Nephron (organoid): ENCODE data around the gene ZNF500.

Source experiments
- H3K27ac Mint-ChIP-seq, 3 experiments: 2 replicates each; pipeline ENCODE4 v1.8.0; 2020; ENCODE audit warnings: mixed read lengths in 3 of 3, mild to moderate bottlenecking in 2 of 3, moderate library complexity in 1 of 3
- H3K27me3 Mint-ChIP-seq: 2 replicates; pipeline ENCODE4 v1.8.0; 2021; ENCODE audit warnings: low read depth, mild to moderate bottlenecking, moderate library complexity, mixed read lengths
- H3K36me3 Mint-ChIP-seq: 2 replicates; pipeline ENCODE4 v1.8.0; 2020; ENCODE audit warnings: low read depth, mixed read lengths
- H3K4me1 Mint-ChIP-seq: 2 replicates; pipeline ENCODE4 v1.8.0; 2020; ENCODE audit warnings: mixed read lengths
- H3K4me3 Mint-ChIP-seq, 3 experiments: 2 replicates each; pipeline ENCODE4 v1.8.0; 2020; ENCODE audit warnings: mild to moderate bottlenecking in 3 of 3, mixed read lengths in 3 of 3, moderate library complexity in 2 of 3
- H3K9me3 Mint-ChIP-seq: 2 replicates; pipeline ENCODE4 v1.8.0; 2020; ENCODE audit warnings: mixed read lengths
- TF ChIP-seq, protein P1 (sequence below), 3 experiments: fragments of 200-600 bp; sonication (generic); IDR thresholded peaks; one replicate each; pipeline ENCODE4 v1.5.0; 2021; ENCODE audit warnings: antibody characterized with exemption in 3 of 3; ENCODE audit not compliant: unreplicated experiment in 3 of 3

Gene ZNF500

GRCh38 chr16:4752351-4753100 is 14.4 kb downstream of the ZNF500 start:
- Mint-ChIP-seq H3K27me3 (no peaks in the 10 kb centered on the region), H3K4me3 (no peak overlapping the region), H3K27ac (no peak overlapping the region), H3K9me3 (no peaks in the 10 kb centered on the region), H3K36me3 (peaks cover 54% of the 10 kb centered on the region), H3K4me1 (peaks cover 7% of the 10 kb centered on the region)
- TF ChIP-seq, protein P1, sequence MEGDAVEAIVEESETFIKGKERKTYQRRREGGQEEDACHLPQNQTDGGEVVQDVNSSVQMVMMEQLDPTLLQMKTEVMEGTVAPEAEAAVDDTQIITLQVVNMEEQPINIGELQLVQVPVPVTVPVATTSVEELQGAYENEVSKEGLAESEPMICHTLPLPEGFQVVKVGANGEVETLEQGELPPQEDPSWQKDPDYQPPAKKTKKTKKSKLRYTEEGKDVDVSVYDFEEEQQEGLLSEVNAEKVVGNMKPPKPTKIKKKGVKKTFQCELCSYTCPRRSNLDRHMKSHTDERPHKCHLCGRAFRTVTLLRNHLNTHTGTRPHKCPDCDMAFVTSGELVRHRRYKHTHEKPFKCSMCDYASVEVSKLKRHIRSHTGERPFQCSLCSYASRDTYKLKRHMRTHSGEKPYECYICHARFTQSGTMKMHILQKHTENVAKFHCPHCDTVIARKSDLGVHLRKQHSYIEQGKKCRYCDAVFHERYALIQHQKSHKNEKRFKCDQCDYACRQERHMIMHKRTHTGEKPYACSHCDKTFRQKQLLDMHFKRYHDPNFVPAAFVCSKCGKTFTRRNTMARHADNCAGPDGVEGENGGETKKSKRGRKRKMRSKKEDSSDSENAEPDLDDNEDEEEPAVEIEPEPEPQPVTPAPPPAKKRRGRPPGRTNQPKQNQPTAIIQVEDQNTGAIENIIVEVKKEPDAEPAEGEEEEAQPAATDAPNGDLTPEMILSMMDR (IDR thresholded peaks at IDR 0.05; ENCODE audit: unreplicated experiment in 3 of 3), result no peak

DNA sequence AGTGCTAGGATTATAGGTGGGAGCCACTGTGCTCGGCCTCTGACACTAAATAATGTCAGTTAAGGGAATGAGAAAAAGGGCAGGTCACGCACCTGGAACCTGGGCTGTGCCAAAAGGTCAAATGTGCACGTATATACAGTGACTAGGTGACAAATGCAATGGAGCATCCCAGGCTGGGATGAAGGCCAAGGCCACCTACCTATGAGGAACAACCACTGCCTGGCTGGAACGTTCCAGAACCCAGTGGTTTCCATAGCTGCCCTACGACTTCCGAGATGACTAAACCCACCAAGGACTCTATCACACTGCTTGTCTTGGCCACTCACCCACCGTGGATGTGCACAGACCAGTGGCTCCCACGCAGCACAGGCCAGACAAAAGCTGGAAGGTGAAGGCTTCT is 16.1 kb downstream of the ZNF500 start:
- Mint-ChIP-seq H3K4me1 (peaks cover 16% of the 10 kb centered on the region), H3K27me3 (no peaks in the 10 kb centered on the region), H3K9me3 (no peaks in the 10 kb centered on the region), H3K36me3 (peaks cover 42% of the 10 kb centered on the region), H3K27ac (no peak overlapping the region), H3K4me3 (no peak overlapping the region)
- TF ChIP-seq, protein P1 (IDR thresholded peaks at IDR 0.05; ENCODE audit: unreplicated experiment in 3 of 3), result no peak

DNA sequence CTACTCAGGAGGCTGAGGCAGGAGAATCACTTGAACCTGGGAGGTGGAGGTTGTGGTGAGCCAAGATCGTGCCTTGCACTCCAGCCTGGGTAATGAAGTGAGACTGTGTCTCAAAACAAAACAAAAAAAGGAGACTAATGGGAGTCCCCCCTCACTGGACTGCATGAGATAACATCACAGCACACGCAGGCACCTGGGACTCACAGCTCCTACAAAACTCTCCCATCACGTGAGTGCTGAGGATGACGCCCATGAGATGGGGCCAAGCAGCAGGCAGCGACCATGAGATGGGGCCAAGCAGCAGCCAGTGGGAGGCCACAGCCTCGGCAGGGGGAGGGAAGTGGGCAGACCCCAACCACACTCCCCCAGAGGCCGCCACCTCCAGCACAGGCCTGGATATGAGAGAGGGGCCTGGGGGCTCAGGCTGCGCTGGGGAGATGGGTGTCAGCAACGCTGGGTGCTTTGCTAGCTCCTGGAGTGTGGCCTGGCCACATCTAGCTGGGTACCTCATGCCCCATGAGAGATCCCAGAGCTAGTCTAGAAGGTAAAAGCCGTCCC is 17.2 kb downstream of the ZNF500 start:
- TF ChIP-seq, protein P1 (IDR thresholded peaks at IDR 0.05; ENCODE audit: unreplicated experiment in 3 of 3), result no peak
- no peak overlapping the region for H3K4me3 Mint-ChIP-seq
- H3K27me3 Mint-ChIP-seq, result no peaks in the 10 kb centered on the region
- H3K9me3 Mint-ChIP-seq, result no peaks in the 10 kb centered on the region
- H3K36me3 Mint-ChIP-seq, result peaks cover 30% of the 10 kb centered on the region
- no peak overlapping the region for H3K27ac Mint-ChIP-seq
- peaks cover 16% of the 10 kb centered on the region for H3K4me1 Mint-ChIP-seq

DNA sequence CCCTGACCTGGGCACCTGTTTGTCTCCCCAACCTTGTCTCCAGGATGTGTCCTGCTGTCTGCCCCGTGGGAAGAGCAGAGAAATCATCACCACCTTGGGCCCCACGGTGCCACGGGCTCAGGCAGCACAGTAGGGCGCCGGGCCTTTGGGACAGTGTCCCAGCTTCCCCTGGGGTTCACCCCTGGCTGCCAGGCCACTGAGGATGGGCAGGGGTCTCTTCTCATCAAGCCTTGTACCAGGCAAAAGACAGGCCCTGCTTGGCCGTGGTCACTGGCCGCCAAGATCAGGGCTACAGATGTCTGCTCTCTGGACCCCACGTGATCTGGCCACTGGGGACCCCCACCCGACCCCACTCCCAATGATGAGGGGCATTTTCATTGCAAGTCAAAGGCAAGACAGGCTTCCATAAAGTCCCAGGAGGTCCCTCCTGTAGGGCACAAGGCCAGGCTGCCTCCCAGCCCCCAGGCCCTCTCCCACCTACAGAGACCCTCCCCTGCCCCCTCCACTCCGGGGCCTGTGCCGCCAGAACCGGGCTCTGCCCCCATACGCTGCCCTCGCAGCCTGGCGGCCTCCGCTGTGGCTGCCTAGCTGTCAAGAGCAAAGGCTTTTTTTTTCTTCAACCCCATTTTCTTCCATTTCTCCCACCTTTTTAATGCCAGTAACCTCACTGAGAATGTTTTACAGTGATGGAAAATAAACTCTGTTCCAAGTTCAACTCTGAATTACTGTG is 18.1 kb downstream of the ZNF500 start:
- H3K9me3 Mint-ChIP-seq, result no peaks in the 10 kb centered on the region
- H3K36me3 Mint-ChIP-seq, result peaks cover 25% of the 10 kb centered on the region
- H3K27ac Mint-ChIP-seq, result peak overlapping the region in 1 of 3 experiments; percentile 38
- H3K27me3 Mint-ChIP-seq, result no peaks in the 10 kb centered on the region
- TF ChIP-seq, protein P1 (IDR thresholded peaks at IDR 0.05; ENCODE audit: unreplicated experiment in 3 of 3), result no peak
- H3K4me3 Mint-ChIP-seq, result no peak overlapping the region
- peaks cover 16% of the 10 kb centered on the region for H3K4me1 Mint-ChIP-seq

- H3K4me1 Mint-ChIP-seq, result peaks cover 16% of the 10 kb centered on the region
- TF ChIP-seq, protein P1 (IDR thresholded peaks at IDR 0.05; ENCODE audit: unreplicated experiment in 3 of 3), result no peak
Observed at GRCh38 chr16:4747906-4748681, 18.9 kb downstream of the ZNF500 start.

More at GRCh38 chr16:4747906-4748681, 18.9 kb downstream of the ZNF500 start:
- no peaks in the 10 kb centered on the region for H3K27me3 Mint-ChIP-seq
- H3K36me3 Mint-ChIP-seq, result peaks cover 18% of the 10 kb centered on the region
- no peak overlapping the region for H3K4me3 Mint-ChIP-seq
- no peaks in the 10 kb centered on the region for H3K9me3 Mint-ChIP-seq
- peak overlapping the region in 2 of 3 experiments; percentile 15 to 52 for H3K27ac Mint-ChIP-seq
